Neuron (in vitro differentiated cells): ENCODE measurements around the gene MIS18A.

Experiments used
- H2AFZ ChIP-seq: one replicate; pipeline ENCODE4 v1.6.1; 2013; ENCODE audit warnings: low read depth, mild to moderate bottlenecking, inconsistent platforms, low read length, moderate library complexity
- H3K27me3 ChIP-seq: one replicate; pipeline ENCODE4 v1.6.1; 2013; ENCODE audit warnings: low read length; ENCODE audit not compliant: insufficient read depth
- H3K36me3 ChIP-seq: one replicate; pipeline ENCODE4 v1.6.1; 2013; ENCODE audit warnings: low read length; ENCODE audit not compliant: insufficient read depth
- H3K4me1 ChIP-seq: one replicate; pipeline ENCODE4 v1.6.1; 2013; ENCODE audit warnings: low read length; ENCODE audit not compliant: insufficient read depth
- H3K4me3 ChIP-seq: 2 replicates; pipeline ENCODE4 v1.5.1; 2013; ENCODE audit warnings: mild to moderate bottlenecking, low read length, moderate library complexity
- H3K9me3 ChIP-seq: one replicate; pipeline ENCODE4 v1.6.1; 2013; ENCODE audit warnings: low read length

The MIS18A gene

GRCh38 chr21:32239551-32239950 is 39.3 kb downstream of the MIS18A start:
- H3K4me1 ChIP-seq, result peaks cover 13% of the 10 kb centered on the region
- no peak overlapping the region for H3K4me3 ChIP-seq
- H3K27me3 ChIP-seq, result no peaks in the 10 kb centered on the region
- H3K36me3 ChIP-seq, result no peaks in the 10 kb centered on the region
- H2AFZ ChIP-seq, result no peak overlapping the region
- peaks cover 4% of the 10 kb centered on the region for H3K9me3 ChIP-seq

- no peak overlapping the region for H2AFZ ChIP-seq
- H3K36me3 ChIP-seq, result no peaks in the 10 kb centered on the region
- peaks cover 4% of the 10 kb centered on the region for H3K9me3 ChIP-seq
- peaks cover 14% of the 10 kb centered on the region for H3K4me1 ChIP-seq
- H3K27me3 ChIP-seq, result no peaks in the 10 kb centered on the region
- no peak overlapping the region for H3K4me3 ChIP-seq
Measured at GRCh38 chr21:32238063-32238462, 40.8 kb downstream of the MIS18A start.

GRCh38 chr21:32237021-32237420 is 41.8 kb downstream of the MIS18A start:
- Histone ChIP-seq H3K9me3 (peaks cover 4% of the 10 kb centered on the region), H3K4me3 (no peak overlapping the region), H3K27me3 (no peaks in the 10 kb centered on the region), H2AFZ (no peak overlapping the region), H3K36me3 (no peaks in the 10 kb centered on the region), H3K4me1 (peaks cover 20% of the 10 kb centered on the region)

- no peaks in the 10 kb centered on the region for H3K9me3 ChIP-seq
- no peaks in the 10 kb centered on the region for H3K27me3 ChIP-seq
- no peaks in the 10 kb centered on the region for H3K36me3 ChIP-seq
- peaks cover 7% of the 10 kb centered on the region for H3K4me1 ChIP-seq
- H3K4me3 ChIP-seq, result no peak overlapping the region
- H2AFZ ChIP-seq, result no peak overlapping the region
Measured at GRCh38 chr21:32233722-32234301, 45.0 kb downstream of the MIS18A start.

- Histone ChIP-seq H3K27me3 (no peaks in the 10 kb centered on the region), H3K4me3 (no peak overlapping the region), H3K9me3 (no peaks in the 10 kb centered on the region), H2AFZ (no peak overlapping the region), H3K4me1 (peaks cover 7% of the 10 kb centered on the region), H3K36me3 (no peaks in the 10 kb centered on the region)
Measured at GRCh38 chr21:32233055-32233546, 45.7 kb downstream of the MIS18A start.

- no peaks in the 10 kb centered on the region for H3K36me3 ChIP-seq
- H3K27me3 ChIP-seq, result no peaks in the 10 kb centered on the region
- H3K4me3 ChIP-seq, result no peak overlapping the region
- H3K9me3 ChIP-seq, result no peaks in the 10 kb centered on the region
- no peaks in the 10 kb centered on the region for H3K4me1 ChIP-seq
- H2AFZ ChIP-seq, result no peak overlapping the region
Measured at GRCh38 chr21:32226444-32226843, 52.4 kb downstream of the MIS18A start.
